ENCODE data around the gene CLEC16A. TPM values are rescaled to one million over a fixed set of nuclear protein-coding genes. Genes with fewer than 3 reads are reported as not detected.

Gene CLEC16A
- total and polyA plus RNA-seq, 9 of the 15 experiments (the other 6 are each of a cell fraction or from before 2014, with no cell fraction given) = 1.00 to 22.3 (median 10.0) TPM

- peaks cover 11% of the 10 kb centered on the region; the same call in 1 of the 3 replicates for H3K36me3 ChIP-seq (ENCODE audit: control insufficient read depth, insufficient read depth, low read length)
- DNase-seq (ENCODE audit: extremely low read depth in 1 of 4, low spot score in 3 of 4) (no peak), ATAC-seq (no peak), FAIRE-seq (no peak)
- no TSS peak for BruUV-seq (replicated peaks)
- H3K4me3 ChIP-seq = no peak overlapping the region
- in situ Hi-C loops (cut with MboI) = no loop called here
- no peaks in the 10 kb centered on the region for H3K79me2 ChIP-seq (ENCODE audit: control insufficient read depth, insufficient read depth, low read length)
- intact Hi-C loops (cut with micrococcal nuclease) = loop anchor here (5.0 kb wide), 1 partner anchor 192 kb away; no protein-coding TSS in a partner anchor
- H3K9ac ChIP-seq (ENCODE audit: insufficient read depth in 1 of 2, low read depth in 2 of 2, low read length in 2 of 2) = no peak overlapping the region
- 93% methylated on average over 15 of the region's 15 CpGs for WGBS (ENCODE audit: insufficient coverage, low coverage, missing lambda C conversion rate)
- H4K20me1 ChIP-seq (replicated peaks; ENCODE audit: control insufficient read depth, insufficient read depth, low read length) = no peaks in the 10 kb centered on the region
- peaks cover 41 to 59% of the 10 kb centered on the region in 2 experiments for H3K4me1 ChIP-seq (replicated peaks in 1 of 2; ENCODE audit: control insufficient read depth in 2 of 2, insufficient read depth in 2 of 2, low read length in 2 of 2)
- H3K9me3 ChIP-seq (replicated peaks; ENCODE audit: control insufficient read depth, insufficient read depth, low read depth, low read length) = no peaks in the 10 kb centered on the region
- ChIA-PET POLR2A (interaction anchor here (0.6 to 1.9 kb wide), 4 partner anchors 12 to 88 kb away, joined by 3 to 6 read pairs (median 4); no protein-coding TSS in a partner anchor), CTCF (ENCODE audit: low intra/inter-chr PET ratio) (no interaction called here)
- H3K27me3 ChIP-seq (ENCODE audit: control insufficient read depth in 2 of 2, insufficient read depth in 2 of 2, low read length in 2 of 2) = no peaks in the 10 kb centered on the region
- no peaks in the 10 kb centered on the region for H3K9me1 ChIP-seq (ENCODE audit: control insufficient read depth, insufficient read depth, low read length)
- H2AFZ ChIP-seq (ENCODE audit: low read depth, low read length) = no peak overlapping the region
- no peak overlapping the region for H3K27ac ChIP-seq (ENCODE audit: extremely low read depth, low read depth, low read length)
- H3K4me2 ChIP-seq (ENCODE audit: insufficient read depth, low read length) = no peak overlapping the region
- no peak for TF ChIP-seq HDAC2 (IDR thresholded peaks at IDR 0.05)
- no peak for TF ChIP-seq ZNF324 (CRISPR knock-in tag; IDR thresholded peaks at IDR 0.05)
- TF ChIP-seq CAMTA2 (CRISPR knock-in tag; conservative IDR thresholded peaks at IDR 0.05) = no peak
- TF ChIP-seq ZNF347 (CRISPR knock-in tag; IDR thresholded peaks at IDR 0.05; ENCODE audit: low read depth) = no peak
- TF ChIP-seq, protein P1, sequence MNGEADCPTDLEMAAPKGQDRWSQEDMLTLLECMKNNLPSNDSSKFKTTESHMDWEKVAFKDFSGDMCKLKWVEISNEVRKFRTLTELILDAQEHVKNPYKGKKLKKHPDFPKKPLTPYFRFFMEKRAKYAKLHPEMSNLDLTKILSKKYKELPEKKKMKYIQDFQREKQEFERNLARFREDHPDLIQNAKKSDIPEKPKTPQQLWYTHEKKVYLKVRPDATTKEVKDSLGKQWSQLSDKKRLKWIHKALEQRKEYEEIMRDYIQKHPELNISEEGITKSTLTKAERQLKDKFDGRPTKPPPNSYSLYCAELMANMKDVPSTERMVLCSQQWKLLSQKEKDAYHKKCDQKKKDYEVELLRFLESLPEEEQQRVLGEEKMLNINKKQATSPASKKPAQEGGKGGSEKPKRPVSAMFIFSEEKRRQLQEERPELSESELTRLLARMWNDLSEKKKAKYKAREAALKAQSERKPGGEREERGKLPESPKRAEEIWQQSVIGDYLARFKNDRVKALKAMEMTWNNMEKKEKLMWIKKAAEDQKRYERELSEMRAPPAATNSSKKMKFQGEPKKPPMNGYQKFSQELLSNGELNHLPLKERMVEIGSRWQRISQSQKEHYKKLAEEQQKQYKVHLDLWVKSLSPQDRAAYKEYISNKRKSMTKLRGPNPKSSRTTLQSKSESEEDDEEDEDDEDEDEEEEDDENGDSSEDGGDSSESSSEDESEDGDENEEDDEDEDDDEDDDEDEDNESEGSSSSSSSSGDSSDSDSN (IDR thresholded peaks at IDR 0.05; ENCODE audit: borderline replicate concordance in 1 of 2, low read depth in 2 of 2, low read length in 2 of 2) = no peak
- TF ChIP-seq, protein P2, sequence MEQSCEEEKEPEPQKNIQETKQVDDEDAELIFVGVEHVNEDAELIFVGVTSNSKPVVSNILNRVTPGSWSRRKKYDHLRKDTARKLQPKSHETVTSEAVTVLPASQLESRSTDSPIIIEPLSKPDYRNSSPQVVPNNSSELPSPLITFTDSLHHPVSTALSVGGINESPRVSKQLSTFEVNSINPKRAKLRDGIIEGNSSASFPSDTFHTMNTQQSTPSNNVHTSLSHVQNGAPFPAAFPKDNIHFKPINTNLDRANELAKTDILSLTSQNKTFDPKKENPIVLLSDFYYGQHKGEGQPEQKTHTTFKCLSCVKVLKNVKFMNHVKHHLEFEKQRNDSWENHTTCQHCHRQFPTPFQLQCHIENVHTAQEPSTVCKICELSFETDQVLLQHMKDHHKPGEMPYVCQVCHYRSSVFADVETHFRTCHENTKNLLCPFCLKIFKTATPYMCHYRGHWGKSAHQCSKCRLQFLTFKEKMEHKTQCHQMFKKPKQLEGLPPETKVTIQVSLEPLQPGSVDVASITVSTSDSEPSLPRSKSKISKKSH (CRISPR knock-in tag; IDR thresholded peaks at IDR 0.05) = no peak
- TF ChIP-seq STAT5A (IDR thresholded peaks at IDR 0.05; ENCODE audit: borderline replicate concordance, low read length) = no peak
- TF ChIP-seq, protein P3, sequence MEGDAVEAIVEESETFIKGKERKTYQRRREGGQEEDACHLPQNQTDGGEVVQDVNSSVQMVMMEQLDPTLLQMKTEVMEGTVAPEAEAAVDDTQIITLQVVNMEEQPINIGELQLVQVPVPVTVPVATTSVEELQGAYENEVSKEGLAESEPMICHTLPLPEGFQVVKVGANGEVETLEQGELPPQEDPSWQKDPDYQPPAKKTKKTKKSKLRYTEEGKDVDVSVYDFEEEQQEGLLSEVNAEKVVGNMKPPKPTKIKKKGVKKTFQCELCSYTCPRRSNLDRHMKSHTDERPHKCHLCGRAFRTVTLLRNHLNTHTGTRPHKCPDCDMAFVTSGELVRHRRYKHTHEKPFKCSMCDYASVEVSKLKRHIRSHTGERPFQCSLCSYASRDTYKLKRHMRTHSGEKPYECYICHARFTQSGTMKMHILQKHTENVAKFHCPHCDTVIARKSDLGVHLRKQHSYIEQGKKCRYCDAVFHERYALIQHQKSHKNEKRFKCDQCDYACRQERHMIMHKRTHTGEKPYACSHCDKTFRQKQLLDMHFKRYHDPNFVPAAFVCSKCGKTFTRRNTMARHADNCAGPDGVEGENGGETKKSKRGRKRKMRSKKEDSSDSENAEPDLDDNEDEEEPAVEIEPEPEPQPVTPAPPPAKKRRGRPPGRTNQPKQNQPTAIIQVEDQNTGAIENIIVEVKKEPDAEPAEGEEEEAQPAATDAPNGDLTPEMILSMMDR (IDR thresholded peaks at IDR 0.05 in 2 of 3, conservative IDR thresholded peaks at IDR 0.05 in 1 of 3; ENCODE audit: insufficient read depth in 2 of 3, low read depth in 1 of 3, low read length in 3 of 3) = no peak
- TF ChIP-seq TAF15 (IDR thresholded peaks at IDR 0.05; ENCODE audit: low read depth, low read length) = no peak
- TF ChIP-seq FOXP1 (CRISPR knock-in tag; IDR thresholded peaks at IDR 0.05) = no peak
- no peak for TF ChIP-seq MTA1 (IDR thresholded peaks at IDR 0.05; ENCODE audit: borderline replicate concordance)
- TF ChIP-seq CBX8 (IDR thresholded peaks at IDR 0.05; ENCODE audit: borderline replicate concordance, extremely low read depth, low read depth, low read length, poor library complexity, severe bottlenecking) = no peak
- no peak for TF ChIP-seq ETS2 (tag; IDR thresholded peaks at IDR 0.05; ENCODE audit: borderline replicate concordance, poor library complexity, severe bottlenecking)
- TF ChIP-seq CHCHD3 (CRISPR knock-in tag; IDR thresholded peaks at IDR 0.05) = no peak
- TF ChIP-seq ZNF408 (CRISPR knock-in tag; IDR thresholded peaks at IDR 0.05; ENCODE audit: low read depth) = no peak
- no peak for TF ChIP-seq SOX6 (IDR thresholded peaks at IDR 0.05)
- no peak for TF ChIP-seq ZNF165 (CRISPR knock-in tag; IDR thresholded peaks at IDR 0.05; ENCODE audit: borderline replicate concordance)
- no peak for TF ChIP-seq MAFG (tag; conservative IDR thresholded peaks at IDR 0.05)
Observed at GRCh38 chr16:11163761-11164261, 219.4 kb downstream of the CLEC16A start.

Measured in K562 (cell line).